ENCODE data around the gene ACTL10. TPM values are rescaled to one million over a fixed set of nuclear protein-coding genes. Genes with fewer than 3 reads are reported as not detected.

ACTL10 gene
- total RNA-seq, 1 donor from 2014 or later = 2.3 TPM

GRCh38 chr20:33673410-33674293 lies 6.9 kb downstream of the ACTL10 start:
- Mint-ChIP-seq H3K36me3 (ENCODE audit: low read depth) (peaks cover 10% of the 10 kb centered on the region), H3K9me3 (ENCODE audit: low read depth) (no peaks in the 10 kb centered on the region), H3K27ac (ENCODE audit: unreplicated experiment) (peak overlapping the region; percentile 76), H3K4me1 (ENCODE audit: low read depth) (peaks cover 45% of the 10 kb centered on the region), H3K27me3 (ENCODE audit: low read depth) (no peaks in the 10 kb centered on the region), H3K4me3 (ENCODE audit: unreplicated experiment) (peak overlapping the region; percentile 91)
- no peak for TF ChIP-seq CTCF (IDR thresholded peaks at IDR 0.05)
- DNase-seq (ENCODE audit: low spot score) = no peak

GRCh38 chr20:33674294-33675135 lies 7.8 kb downstream of the ACTL10 start, which contains the start of gene NECAB3:
TSS of gene NECAB3 (minus strand) at chr20:33674428. CDS start at chr20:33674352, 76 bp downstream.
- Mint-ChIP-seq H3K27ac (ENCODE audit: unreplicated experiment) (peak within 1 kb of the TSS; percentile 76), H3K9me3 (ENCODE audit: low read depth) (no peaks in the 10 kb centered on the region), H3K4me3 (ENCODE audit: unreplicated experiment) (peak within 1 kb of the TSS; percentile 91), H3K4me1 (ENCODE audit: low read depth) (peaks cover 45% of the 10 kb centered on the region), H3K27me3 (ENCODE audit: low read depth) (no peaks in the 10 kb centered on the region), H3K36me3 (ENCODE audit: low read depth) (peaks cover 10% of the 10 kb centered on the region)
- TF ChIP-seq CTCF (IDR thresholded peaks at IDR 0.05) = no peak
- no peak for DNase-seq (ENCODE audit: low spot score)

GRCh38 chr20:33675136-33675959 lies 8.6 kb downstream of the ACTL10 start:
- peaks cover 46% of the 10 kb centered on the region for H3K4me1 Mint-ChIP-seq (ENCODE audit: low read depth)
- H3K9me3 Mint-ChIP-seq (ENCODE audit: low read depth) = no peaks in the 10 kb centered on the region
- H3K4me3 Mint-ChIP-seq (ENCODE audit: unreplicated experiment) = peak overlapping the region; percentile 57
- H3K27ac Mint-ChIP-seq (ENCODE audit: unreplicated experiment) = peak overlapping the region; percentile 71
- H3K27me3 Mint-ChIP-seq (ENCODE audit: low read depth) = no peaks in the 10 kb centered on the region
- peaks cover 5% of the 10 kb centered on the region for H3K36me3 Mint-ChIP-seq (ENCODE audit: low read depth)
- TF ChIP-seq CTCF (IDR thresholded peaks at IDR 0.05) = no peak
- no peak for DNase-seq (ENCODE audit: low spot score)

GRCh38 chr20:33676121-33676520 lies 9.4 kb downstream of the ACTL10 start:
- H3K4me1 Mint-ChIP-seq (ENCODE audit: low read depth) = peaks cover 51% of the 10 kb centered on the region
- peak overlapping the region; percentile 36 for H3K4me3 Mint-ChIP-seq (ENCODE audit: unreplicated experiment)
- peaks cover 5% of the 10 kb centered on the region for H3K36me3 Mint-ChIP-seq (ENCODE audit: low read depth)
- peak overlapping the region; percentile 22 for H3K27ac Mint-ChIP-seq (ENCODE audit: unreplicated experiment)
- H3K9me3 Mint-ChIP-seq (ENCODE audit: low read depth) = no peaks in the 10 kb centered on the region
- no peak for TF ChIP-seq CTCF (IDR thresholded peaks at IDR 0.05)
- no peaks in the 10 kb centered on the region for H3K27me3 Mint-ChIP-seq (ENCODE audit: low read depth)
- DNase-seq (ENCODE audit: low spot score) = no peak
